ENCODE measurements around the gene TBCB.
A peak's percentile ranks its signal among the peaks of the same experiment; 100 is the strongest.
"Not testable (repeated sequence)": the region's sequence is repeated elsewhere in the genome, so short reads cannot be mapped to it uniquely, and the experiment has no call there.

Gene TBCB, protein sequence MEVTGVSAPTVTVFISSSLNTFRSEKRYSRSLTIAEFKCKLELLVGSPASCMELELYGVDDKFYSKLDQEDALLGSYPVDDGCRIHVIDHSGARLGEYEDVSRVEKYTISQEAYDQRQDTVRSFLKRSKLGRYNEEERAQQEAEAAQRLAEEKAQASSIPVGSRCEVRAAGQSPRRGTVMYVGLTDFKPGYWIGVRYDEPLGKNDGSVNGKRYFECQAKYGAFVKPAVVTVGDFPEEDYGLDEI

DNA sequence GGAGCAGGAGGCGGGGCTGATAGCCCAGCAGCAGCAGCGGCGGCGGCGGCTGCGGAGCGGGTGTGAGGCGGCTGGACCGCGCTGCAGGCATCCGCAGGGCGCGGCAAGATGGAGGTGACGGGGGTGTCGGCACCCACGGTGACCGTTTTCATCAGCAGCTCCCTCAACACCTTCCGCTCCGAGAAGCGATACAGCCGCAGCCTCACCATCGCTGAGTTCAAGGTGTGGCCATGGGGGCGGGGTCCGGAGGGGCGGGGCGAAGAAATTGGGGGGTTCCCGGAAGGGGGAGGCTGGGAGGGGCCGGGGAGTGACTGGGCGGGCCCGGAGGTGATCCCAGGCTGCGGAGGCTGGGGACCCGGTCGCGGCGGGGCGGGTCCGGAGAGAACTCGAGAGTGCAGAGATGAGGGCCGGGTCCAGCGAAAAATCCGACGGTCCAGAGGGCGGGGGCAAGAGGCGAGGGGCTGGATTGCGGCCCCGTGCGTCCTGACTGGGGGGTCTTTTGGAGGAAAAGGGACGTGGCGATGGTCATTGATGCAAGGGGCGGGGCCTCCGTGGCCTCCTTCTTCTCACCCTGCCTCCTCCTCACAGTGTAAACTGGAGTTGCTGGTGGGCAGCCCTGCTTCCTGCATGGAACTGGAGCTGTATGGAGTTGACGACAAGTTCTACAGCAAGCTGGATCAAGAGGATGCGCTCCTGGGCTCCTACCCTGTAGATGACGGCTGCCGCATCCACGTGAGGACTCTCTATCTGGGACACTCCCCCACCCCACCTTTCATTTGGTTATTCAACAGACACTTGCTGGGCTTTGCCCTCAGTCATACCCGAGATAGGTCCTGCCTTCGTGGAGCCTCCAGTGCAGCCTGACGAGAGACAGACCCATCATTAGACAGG lies at the start of gene TBCB:
Gene TBCB, plus strand, starts transcription at position 16 of the 891 bp plus-strand sequence. Its CDS starts 93 bp downstream, at position 109.
- H3K4me3 ChIP-seq = peak within 1 kb of the TSS; percentile 85
- DNase-seq (ENCODE audit: low spot score) = peak; percentile 90
- TF ChIP-seq, protein P1, sequence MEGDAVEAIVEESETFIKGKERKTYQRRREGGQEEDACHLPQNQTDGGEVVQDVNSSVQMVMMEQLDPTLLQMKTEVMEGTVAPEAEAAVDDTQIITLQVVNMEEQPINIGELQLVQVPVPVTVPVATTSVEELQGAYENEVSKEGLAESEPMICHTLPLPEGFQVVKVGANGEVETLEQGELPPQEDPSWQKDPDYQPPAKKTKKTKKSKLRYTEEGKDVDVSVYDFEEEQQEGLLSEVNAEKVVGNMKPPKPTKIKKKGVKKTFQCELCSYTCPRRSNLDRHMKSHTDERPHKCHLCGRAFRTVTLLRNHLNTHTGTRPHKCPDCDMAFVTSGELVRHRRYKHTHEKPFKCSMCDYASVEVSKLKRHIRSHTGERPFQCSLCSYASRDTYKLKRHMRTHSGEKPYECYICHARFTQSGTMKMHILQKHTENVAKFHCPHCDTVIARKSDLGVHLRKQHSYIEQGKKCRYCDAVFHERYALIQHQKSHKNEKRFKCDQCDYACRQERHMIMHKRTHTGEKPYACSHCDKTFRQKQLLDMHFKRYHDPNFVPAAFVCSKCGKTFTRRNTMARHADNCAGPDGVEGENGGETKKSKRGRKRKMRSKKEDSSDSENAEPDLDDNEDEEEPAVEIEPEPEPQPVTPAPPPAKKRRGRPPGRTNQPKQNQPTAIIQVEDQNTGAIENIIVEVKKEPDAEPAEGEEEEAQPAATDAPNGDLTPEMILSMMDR (IDR thresholded peaks at IDR 0.05) = no peak
- peak within 1 kb of the TSS; percentile 78 to 95 for H3K27ac ChIP-seq

DNA sequence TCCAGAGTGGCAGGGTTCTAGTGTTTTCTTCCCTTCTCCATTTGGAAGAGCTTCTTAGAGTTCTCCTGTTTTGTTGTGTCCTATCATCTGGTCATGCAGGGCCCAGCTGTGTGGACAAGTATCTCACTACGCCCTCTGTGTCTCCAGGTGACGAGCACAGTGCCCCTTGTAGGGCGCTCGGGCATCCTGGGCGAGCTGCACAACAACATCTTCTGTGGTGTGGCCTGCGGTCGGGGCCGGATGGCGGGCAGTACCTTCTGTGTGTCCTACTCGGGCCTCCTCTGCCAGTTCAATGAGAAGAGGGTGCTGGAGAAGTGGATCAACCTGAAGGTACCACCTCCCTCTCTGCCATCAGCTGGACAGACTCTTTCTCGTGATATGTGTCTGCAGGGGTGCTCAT lies 47.6 kb upstream of the TBCB start:
- no peak overlapping the region for H3K4me3 ChIP-seq
- no peak overlapping the region for H3K27ac ChIP-seq
- TF ChIP-seq, protein P1 (IDR thresholded peaks at IDR 0.05) = no peak
- DNase-seq (ENCODE audit: low spot score) = no peak

DNA sequence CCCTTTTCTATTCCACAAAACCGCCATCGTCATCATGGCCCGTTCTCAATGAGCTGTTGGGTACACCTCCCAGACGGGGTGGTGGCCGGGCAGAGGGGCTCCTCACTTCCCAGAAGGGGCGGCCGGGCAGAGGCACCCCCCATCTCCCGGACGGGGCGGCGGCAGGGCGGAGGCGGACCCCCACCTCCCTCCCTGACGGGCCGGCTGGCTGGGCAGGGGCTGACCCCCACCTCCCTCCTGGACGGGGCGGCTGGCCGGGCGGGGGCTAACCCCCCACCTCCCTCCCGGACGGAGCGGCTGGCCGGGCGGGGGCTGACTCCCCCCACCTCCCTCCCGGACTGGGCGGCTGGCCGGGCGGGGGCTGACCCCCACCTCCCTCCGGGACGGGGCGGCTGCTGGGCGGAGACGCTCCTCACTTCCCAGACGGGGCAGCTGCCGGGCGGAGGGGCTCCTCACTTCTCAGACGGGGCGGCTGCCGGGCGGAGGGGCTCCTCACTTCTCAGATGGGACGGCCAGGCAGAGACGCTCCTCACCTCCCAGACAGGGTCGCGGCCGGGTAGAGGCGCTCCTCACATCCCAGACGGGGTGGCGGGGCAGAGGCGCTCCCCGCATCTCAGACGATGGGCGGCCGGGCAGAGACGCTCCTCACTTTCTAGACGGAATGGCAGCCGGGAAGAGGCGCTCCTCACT lies 46.3 kb upstream of the TBCB start:
- H3K4me3 ChIP-seq; H3K27ac ChIP-seq; DNase-seq (ENCODE audit: low spot score): not testable (repeated sequence)

DNA sequence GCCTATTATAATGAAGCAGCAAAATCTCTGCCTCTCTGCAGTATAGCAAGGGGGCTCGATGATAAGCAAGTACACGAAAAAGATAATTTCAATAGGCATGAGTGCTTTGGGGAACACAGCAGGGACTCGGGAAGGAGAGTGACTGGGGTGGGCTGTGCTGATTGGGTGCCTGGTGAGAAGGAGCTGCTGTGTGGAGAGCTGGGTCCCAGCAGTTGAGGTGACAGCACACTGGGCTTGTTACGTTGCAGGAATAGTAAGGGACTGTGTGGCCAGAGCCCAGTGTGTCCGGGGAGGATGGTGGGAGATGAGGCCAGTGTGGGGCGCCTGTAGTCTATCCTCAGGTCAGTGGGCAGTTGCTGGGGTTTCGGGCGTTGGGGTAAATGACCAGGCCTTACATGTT lies 43.2 kb upstream of the TBCB start:
- Histone ChIP-seq H3K4me3 (no peak overlapping the region), H3K27ac (no peak overlapping the region)
- TF ChIP-seq, protein P1 (IDR thresholded peaks at IDR 0.05) = no peak
- DNase-seq (ENCODE audit: low spot score) = no peak

DNA sequence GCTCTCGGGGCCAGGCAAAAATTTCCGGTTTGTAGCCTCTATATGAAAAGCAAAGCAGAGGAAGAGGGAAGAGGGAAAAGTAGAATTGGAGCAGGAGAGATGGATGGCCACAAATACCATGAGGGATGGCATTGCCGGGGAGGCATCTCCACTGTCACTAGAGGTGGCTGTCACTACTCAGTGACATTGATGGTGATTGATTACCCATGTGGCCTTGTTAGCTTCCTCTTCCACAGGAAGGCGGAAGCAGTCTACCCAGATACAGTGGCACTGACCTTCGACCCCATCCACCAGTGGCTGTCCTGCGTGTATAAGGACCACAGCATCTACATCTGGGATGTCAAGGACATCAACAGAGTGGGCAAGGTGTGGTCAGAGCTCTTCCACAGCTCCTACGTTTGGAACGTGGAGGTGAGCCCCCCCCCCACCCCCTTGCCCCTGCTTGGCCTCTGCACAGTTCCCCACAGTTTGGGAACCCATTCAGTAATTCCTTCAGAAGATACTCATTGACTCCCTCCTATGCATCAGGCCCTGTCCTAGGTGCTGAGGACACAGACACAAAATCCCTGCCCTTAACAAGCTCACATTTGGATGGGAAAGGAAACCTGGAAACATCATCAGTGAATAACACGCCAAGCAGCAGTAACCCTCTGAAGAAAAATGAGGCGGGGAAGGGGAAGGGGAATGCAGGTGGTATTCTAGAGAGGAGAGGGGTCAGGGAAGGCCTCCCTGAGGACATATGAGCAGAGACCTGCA lies 42.0 kb upstream of the TBCB start:
- H3K4me3 ChIP-seq = no peak overlapping the region
- no peak overlapping the region for H3K27ac ChIP-seq
- DNase-seq (ENCODE audit: low spot score) = no peak
- TF ChIP-seq, protein P1 (IDR thresholded peaks at IDR 0.05) = no peak

DNA sequence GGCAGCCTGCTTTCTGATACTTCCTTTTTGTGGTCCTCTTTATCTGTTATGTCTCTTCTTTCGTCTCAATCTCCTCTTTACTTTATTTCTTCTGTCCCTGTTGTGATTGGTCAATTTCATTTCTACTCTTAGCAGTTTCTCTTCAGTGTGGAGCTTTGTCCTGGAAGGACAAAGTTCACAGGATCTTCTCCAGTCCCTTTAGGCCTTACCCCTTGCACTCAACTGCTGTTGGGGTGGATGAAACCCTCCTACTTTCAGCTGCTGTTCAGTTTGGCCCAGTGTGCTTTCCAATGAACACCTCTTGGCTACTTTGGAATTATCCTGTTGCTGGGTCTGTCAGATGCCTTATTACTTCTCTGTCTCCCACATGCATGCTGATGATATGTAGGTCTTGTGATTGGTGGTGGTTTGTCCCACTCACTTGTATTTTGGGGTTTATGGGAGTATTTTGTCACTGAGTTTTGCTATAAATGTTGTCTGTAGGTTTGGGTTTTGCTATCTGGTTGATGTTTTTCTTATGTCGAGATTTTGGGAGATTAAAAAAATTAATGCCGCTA lies 35.8 kb upstream of the TBCB start:
- TF ChIP-seq, protein P1 (IDR thresholded peaks at IDR 0.05) = no peak
- DNase-seq (ENCODE audit: low spot score) = no peak
- no peak overlapping the region for H3K27ac ChIP-seq

More for the DNA sequence above, 35.8 kb upstream of the TBCB start:
- no peak overlapping the region for H3K4me3 ChIP-seq

All from coronary artery (tissue), 2 donors.